ENCODE results near the gene COQ2. TPM values are rescaled to one million over a fixed set of nuclear protein-coding genes. Genes with fewer than 3 reads are reported as not detected.

Gene COQ2
- total RNA-seq, 1 experiment from 2014 or later, result 19.8 TPM

GRCh38 chr4:83259586-83259985 is 25.0 kb downstream of the COQ2 start:
- no peaks in the 10 kb centered on the region for H3K27me3 Mint-ChIP-seq (ENCODE audit: low read depth)

More at GRCh38 chr4:83259586-83259985, 25.0 kb downstream of the COQ2 start:
- Histone ChIP-seq H3T11ph (ENCODE audit: low read length) (no peak overlapping the region), H3K4ac (ENCODE audit: low read depth, low read length) (no peak overlapping the region), H4K8ac (replicated peaks; ENCODE audit: insufficient read length, low read depth, low read length) (no peak overlapping the region), H2BK12ac (ENCODE audit: insufficient read length, low read depth, low read length) (no peak overlapping the region), H3K23ac (ENCODE audit: insufficient read length, low read depth, low read length) (no peak overlapping the region), H3K18ac (ENCODE audit: insufficient read length, low read depth, low read length) (no peak overlapping the region), H3K9ac (ENCODE audit: extremely low read depth, insufficient read length, low read length) (no peak overlapping the region), H4K91ac (ENCODE audit: insufficient read length, low read depth, low read length) (no peak overlapping the region), H3K4me1 (ENCODE audit: insufficient read depth, low read length) (no peaks in the 10 kb centered on the region), H2BK5ac (ENCODE audit: insufficient read length, low read length) (no peak overlapping the region), H3K27me3 (ENCODE audit: insufficient read depth, low read length) (no peaks in the 10 kb centered on the region), H2AK5ac (ENCODE audit: insufficient read length, low read length) (no peak overlapping the region), H3K9me3 (ENCODE audit: control insufficient read depth, low read depth, low read length) (no peaks in the 10 kb centered on the region), H3K56ac (ENCODE audit: insufficient read length, low read depth, low read length) (no peak overlapping the region), H3K14ac (ENCODE audit: insufficient read depth, low read length) (no peak overlapping the region), H3K79me1 (ENCODE audit: insufficient read depth, low read depth, low read length, poor library complexity, severe bottlenecking) (no peaks in the 10 kb centered on the region), H4K20me1 (ENCODE audit: control insufficient read depth, insufficient read depth, insufficient read length) (no peaks in the 10 kb centered on the region), H3K27ac (ENCODE audit: insufficient read length, low read depth, low read length) (no peak overlapping the region), H4K5ac (ENCODE audit: insufficient read length, low read depth, low read length) (no peak overlapping the region), H3K79me2 (ENCODE audit: insufficient read depth, low read length) (no peaks in the 10 kb centered on the region), H2BK15ac (ENCODE audit: low read depth, low read length) (no peak overlapping the region), H2AFZ (ENCODE audit: low read length) (no peak overlapping the region), H2BK20ac (ENCODE audit: low read depth, low read length, poor library complexity, severe bottlenecking) (no peak overlapping the region), H3K23me2 (ENCODE audit: insufficient read length, low read depth, low read length, poor library complexity, severe bottlenecking) (no peaks in the 10 kb centered on the region), H2BK120ac (ENCODE audit: low read depth, low read length, poor library complexity, severe bottlenecking) (no peak overlapping the region), H3K4me2 (ENCODE audit: insufficient read depth, insufficient read length, low read length) (no peak overlapping the region)
- Mint-ChIP-seq H3K9me3 (no peaks in the 10 kb centered on the region), H3K36me3 (ENCODE audit: insufficient read depth in 1 of 3, low read depth in 3 of 3) (peaks cover 3 to 20% (median 6%) of the 10 kb centered on the region in 3 experiments; a peak in 5 of 7 replicates), H3K27ac (no peak overlapping the region), H3K4me1 (no peaks in the 10 kb centered on the region; a peak in 1 of 4 replicates), H3K4me3 (no peak overlapping the region)
- TF ChIP-seq CTCF (conservative IDR thresholded peaks at IDR 0.05), result no peak
- DNase-seq, result no peak
- WGBS (ENCODE audit: extremely low coverage, insufficient read length, low lambda C conversion rate), result no CpG with 5 or more reads among the region's 1 CpG

All from H9 (cell line).